HT1080 (cell line): Measurements from ENCODE around the gene SPATA46. TPM values are rescaled to one million over a fixed set of nuclear protein-coding genes. Genes with fewer than 3 reads are reported as not detected.
A peak's percentile ranks its signal among the peaks of the same experiment; 100 is the strongest.

Experiments used
- DNase-seq: peaks from one replicate; pipeline ENCODE4 v3.0.0-alpha.2; 2015; ENCODE audit warnings: low read depth
- total RNA-seq: library from RNA; depleted of rRNA; stranded (reverse); fragments of >200 nt; shearing (Covaris generic); gene quantifications from 2 replicates; pipeline ENCODE4 v1.2.3, GENCODE V29; 2014

Gene SPATA46
- total RNA-seq, 1 experiment from 2014 or later, result not detected

DNA sequence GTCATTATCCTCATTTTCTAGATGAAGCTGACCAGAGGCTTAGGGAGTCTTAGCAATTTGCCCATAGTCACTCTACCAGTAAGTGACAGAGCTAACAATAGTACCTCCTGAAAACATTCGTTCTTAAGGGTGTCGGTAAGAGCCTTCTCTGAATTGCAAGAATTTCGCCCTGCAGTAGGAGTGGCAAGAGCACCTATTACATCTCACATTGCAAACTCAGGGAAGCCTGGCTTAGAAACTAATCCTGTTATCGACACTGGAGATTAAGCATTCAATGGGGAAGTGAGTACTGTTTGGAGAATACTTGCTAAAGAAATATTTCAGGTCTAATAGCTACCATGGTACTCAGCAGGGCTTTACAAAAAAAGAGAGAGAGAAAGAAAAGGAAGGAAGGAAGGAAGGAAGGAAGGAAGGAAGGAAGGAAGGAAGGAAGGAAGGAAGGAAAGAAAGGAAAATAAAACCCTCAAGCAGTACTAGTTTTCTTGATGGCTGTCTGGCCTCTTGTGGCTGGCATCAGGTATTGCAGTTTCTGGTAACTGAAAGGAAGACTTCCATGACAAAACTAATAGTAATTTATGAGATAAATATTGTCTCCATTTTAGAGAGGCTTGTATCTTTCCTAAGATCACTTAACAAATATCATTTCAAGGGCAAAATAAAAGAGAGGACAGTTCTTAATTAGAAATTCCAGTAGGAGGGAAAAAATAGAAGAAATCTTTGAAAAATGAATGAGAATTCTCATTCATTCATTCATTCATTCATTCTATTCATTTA is 15.3 kb upstream of the SPATA46 start:
- no peak for DNase-seq

DNA sequence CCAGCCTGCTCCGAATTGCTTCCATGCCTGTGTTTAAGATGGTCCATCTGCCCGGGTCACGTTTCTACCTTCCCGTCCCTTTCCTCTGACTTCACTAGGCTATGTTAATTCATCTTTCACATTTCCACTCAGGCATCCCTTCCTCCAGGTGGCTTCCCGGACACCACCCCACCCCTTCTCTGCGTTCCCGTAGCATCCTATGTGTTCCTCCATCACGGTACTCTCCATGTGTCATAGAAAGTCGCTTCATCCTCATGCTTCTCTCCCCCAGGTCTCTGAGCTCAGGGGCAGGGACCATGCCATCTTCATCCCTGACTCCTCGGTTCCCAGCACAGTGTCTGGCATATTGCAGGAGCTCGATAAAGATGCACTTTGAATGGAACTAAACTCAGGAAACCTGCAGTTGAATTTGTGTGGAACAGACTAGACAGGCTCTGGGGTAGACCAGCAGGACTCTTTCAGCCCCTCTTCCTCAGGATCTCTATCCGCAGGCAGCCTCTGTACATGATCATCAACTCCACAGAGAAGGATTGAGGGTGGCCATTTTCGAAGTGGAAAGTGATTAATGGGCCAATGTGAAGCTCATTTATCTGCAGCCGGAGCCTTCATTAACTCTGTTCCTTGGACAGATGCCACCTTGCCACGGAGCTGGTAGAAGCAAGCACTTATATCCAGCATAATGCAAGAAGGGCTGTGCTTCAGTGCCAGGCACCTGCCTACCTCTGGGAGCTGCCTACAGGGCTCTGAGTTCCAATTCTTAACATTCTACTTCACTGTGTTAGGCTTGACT is 13.9 kb upstream of the SPATA46 start:
- no peak for DNase-seq

DNA sequence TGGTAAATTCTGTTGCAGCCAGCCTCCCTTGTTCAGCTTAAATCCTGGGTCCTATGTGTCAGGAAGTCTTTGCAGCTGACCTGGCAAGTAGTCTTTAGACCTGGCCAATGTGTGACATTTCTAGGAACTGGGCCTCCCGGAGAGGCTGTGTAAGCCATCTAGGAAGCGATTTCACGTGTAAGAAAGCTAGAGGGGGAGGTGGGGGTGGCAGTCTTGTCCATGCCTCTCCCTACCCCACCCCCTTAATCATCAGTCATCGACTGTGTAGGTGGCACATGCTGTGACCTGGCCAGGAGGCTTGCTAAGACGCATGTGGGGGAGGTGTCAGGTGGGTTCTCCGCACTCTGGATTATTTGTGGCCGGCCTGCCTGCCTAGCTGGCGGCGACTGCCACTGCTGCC is 13.3 kb upstream of the SPATA46 start:
- no peak for DNase-seq

DNA sequence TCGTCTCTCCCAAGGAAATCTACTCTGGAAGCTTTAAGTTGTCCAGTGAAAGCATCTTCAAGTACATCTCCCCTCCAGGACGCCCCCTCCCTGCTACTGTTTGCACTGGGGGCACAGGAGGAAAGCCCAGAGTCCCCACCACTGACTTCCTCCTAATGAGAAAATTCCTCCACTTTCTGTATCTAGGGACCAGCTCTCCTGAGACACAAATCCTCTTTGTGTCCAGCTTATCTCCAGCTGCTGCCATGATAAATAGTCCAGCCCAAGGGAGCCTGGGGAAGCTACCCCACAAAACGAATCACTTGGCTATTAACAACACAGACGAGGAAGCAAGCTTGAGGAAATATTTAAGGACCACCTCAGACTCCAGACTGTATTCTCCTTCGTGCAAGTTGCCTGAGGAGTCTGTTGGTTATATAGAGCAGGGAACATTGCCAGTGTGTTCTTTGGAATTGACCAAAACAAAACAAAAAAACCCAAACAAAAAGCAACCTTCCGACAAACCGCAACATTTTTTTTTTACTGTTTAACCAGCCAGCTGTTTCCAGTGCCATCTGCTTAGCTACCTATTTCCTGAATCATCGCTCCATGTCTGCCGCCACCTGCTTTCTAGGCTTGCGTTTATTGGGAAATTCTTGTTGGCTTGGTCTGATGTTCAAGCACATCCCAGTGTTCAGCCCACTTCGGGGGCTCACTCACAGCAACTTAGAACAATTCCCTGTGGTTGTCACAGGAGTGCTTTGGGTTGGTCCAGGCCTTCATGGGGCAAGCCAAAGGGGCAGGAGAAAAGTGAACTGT is 12.6 kb upstream of the SPATA46 start:
- DNase-seq, result peak; percentile 46

DNA sequence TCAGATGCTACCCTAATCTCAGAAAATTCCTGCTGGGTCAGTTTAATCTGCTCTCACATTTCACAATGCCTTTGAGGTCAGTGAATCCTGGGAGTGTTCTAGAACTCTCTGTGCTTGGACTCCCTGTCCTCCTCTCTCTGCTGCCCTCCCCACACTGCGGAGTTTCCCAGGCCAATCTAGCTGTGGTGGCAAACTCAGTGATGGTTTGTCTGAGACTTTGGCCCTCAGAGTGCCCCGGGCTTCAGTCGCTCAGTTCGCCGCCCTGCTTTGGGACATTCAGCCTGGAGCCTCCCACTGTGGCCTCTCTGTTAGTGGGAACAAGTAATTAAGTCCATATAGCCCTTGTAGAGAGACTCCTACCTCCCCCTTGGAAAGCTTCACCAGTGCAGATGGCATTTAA is 12.0 kb upstream of the SPATA46 start:
- DNase-seq, result no peak

DNA sequence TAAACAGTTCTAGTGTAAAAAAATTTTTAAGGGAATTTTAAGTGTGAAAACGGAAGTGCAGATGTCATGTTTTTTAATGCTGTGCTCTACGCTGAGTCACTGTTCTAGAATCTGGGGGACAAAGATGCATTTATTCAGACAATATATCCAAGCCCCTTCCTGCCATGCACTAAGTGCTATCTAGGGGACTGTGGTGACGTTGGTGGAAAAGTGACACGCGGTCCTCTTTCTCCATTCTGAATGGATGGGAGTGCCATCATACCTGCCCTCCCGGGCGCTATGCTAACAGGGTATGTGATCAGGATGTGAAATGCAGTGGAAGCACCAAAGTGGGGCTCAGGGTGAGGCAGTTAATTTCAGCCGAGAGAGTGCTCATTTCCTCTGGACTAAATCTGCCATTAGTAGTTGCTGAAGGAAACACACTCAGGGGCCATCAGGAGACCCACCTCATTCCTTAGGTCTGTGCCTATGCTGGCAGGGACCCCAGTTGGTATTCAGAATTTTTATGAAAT is 11.5 kb upstream of the SPATA46 start:
- no peak for DNase-seq

DNA sequence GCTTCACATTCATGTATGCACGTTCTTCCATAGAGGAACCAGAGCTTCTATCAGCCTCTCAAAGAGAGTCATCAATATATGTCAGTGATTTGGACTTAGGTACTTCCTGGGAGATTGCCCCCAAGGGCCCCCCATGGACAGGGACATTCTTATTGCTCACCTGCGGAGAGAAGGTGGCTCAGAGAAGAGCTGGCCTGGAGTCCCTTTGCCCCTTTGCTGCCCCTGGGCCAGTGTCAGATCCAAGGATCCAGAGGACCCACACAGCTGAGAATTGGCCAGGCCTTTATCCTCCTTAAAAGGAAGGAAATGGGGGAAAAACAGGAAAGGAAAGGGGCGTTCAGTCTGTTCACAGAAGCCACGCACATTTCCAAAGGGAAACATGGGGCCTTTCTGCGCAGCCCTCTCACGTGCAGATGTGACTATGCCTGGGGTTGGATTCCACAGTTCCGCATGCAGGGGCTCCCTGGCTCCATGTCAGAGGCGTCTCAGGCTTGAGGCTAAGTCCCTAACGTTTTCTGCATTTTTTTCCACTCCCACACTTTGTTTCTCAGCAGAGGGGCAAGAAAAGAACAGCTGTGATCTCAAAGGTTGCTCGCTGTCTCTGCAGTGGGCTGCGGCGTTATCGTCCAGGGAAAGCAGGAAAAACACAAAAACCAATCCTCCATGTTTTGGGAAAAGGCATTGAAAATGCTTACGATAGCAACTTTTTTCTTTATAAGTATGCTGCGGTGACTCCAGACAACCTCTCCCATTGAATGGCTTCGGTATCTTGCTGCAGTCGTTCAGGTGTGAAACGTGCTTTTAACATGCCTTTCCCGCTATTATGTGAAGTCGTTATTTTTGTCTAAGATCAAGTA is 10.8 kb upstream of the SPATA46 start:
- DNase-seq, result no peak

DNA sequence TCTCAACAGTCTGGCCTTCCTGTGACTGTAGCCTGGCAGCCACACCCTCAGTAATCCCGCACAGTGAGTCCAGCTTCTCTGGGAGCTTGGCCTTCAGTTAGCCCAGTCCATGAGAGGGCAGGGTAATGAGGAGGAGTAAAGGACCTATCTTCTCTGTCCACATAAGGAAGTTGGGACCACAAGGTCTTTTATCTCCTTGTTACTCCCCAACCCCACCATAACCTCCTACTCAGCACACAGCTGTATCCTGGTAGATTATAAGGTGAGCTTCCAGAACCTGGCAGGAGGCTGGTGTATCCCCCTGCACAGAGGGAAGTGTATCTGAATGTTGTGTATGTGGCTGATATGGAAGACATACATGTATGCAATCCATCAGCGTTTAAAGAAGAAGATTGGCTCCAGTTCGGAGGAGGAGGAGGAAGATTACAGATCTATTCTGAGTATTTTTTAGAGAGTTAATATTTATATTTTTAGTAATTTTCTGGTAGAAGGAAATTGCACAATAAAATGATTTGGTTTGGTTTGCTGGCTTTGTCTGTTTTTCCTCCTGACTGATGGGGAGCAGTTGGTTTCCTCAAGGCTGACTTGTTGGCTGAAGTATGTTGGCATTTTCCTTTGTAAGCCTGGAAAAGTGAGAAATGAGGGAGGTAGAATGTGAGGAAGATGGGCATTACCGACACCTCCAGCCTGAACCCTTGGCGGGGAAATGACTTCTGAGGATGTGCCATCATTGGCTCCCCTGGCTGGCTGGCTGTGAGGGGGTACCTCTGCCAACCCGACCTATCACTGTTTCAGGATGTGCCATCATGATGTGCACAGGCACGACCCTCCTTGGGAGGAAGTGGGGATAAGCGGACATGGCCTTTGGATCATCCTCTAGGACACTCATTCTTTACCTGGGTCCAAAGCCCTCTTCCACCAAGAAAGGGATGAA is 9.9 kb upstream of the SPATA46 start:
- DNase-seq, result no peak

DNA sequence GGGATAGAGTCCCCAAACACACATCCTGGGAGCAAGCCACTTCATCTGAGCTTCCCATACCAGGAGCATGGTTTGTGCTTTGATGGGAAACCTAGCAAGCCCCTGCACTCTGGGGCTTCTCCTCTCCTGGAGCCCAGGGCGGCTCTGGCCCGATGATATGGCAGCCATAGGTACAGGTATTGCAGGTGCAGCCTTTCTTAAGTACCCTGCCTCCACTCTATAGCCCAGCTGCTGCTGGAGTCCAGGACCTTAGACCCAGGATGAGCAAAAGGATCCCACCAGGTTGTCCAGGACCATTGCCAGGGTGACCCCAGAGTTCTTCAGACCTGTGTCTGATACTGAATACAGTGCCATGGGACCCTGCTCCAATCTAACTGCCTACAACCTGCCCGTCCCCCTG is 9.0 kb upstream of the SPATA46 start:
- no peak for DNase-seq

DNA sequence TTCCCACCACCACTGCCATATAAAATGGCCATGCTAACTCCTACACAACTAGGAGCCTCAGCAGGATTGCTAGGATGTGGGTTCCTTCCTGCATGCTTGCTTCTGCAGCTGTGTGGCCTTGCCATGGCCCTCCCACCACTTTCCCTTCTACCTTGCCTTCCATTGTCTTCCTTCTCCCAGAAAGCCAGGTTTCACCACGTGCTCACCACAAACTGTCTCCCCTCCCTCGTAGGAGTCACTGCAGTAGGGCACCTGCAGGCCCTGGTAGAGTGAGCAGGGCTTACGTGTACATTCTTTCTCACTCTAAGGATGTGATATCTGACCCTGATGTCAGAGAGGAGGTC is 8.6 kb upstream of the SPATA46 start:
- DNase-seq, result no peak

DNA sequence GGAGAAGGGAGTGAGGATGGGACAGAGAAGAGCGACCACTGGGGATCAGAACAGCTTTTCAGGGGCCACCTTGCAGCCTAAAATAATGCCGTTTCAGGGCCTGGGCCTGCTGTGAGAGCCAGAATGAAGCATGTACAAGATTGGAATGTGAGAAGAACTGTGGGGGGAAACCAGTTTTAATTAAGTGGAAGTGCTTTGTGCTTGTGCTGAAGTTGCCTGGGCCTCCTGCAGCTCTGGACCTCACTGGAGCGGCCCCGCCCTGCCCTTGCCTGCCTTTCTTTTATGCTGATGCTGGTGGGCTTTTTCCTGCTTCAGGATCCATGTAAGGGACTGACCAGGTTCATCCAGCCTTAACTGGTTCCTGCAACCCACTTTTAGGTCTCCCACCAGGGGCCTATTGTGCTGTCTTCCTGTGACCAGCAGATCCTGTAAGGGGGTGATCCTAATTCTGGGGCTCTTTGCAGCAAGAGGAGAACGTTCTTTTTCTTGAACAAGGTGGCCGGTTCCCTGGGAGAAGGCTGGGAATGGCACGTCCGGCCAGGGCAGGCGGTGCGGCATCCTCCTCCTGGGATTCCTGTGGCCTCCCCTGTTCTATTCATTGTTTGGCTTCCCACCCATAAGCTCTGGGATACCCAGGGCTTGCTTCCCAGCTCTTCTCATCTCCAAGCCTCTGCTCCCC is 8.1 kb upstream of the SPATA46 start:
- DNase-seq, result no peak

DNA sequence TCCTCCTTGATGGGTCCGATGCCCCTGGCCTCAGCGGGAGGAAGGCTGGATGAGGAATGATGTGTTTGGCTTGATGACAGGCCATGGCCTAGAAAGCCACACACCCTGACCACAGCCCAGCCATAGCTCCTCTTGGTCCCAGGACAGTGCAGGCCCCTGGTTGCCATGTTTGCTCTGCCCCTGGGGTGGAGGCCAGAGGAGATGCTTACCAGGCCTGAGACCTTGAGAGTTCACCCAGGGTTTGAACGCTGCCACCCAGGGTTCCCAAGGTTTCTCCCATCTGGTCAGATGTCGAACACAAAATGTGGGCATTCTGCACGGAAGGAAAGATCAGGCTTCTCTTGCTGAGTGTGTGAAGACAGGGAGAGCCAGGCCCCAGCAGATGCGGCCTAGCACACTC is 7.5 kb upstream of the SPATA46 start:
- no peak for DNase-seq

DNA sequence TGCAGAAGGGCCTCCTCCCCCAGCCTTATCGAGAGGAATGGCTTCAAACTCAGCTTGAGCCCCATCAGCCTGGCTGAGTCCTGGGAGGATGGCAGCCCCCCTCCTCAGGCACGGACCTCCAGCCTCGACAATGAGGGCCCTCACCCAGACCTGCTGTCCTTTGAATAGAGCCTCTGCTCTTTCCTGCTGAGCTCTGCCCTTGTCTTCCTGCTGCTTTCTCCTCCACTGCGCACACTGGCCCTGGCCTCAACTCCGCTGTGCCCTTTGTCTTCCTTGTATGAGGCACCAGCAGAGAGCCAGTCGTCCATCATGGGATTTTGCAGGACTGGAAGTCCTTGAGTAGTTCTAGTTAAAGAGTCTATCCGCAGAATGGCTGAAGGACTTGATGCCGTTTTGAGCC is 6.9 kb upstream of the SPATA46 start:
- DNase-seq, result no peak

DNA sequence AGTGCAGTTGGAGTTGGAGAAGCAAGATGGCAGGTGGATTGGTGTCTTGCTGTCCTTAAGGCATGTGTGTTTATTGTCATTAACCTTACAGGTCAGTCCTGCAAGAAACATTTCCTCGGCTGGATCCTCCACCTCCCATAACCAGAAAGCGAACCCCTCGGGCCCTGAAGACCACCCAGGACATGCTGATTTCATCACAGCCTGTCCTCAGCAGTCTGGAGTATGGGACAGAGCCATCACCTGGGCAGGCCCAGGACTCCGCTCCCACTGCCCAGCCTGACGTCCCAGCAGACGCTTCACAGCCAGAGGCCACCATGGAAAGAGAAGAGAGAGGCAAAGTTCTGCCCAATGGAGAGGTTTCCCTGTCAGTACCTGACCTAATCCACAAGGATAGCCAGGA is 6.4 kb upstream of the SPATA46 start:
- no peak for DNase-seq

DNA sequence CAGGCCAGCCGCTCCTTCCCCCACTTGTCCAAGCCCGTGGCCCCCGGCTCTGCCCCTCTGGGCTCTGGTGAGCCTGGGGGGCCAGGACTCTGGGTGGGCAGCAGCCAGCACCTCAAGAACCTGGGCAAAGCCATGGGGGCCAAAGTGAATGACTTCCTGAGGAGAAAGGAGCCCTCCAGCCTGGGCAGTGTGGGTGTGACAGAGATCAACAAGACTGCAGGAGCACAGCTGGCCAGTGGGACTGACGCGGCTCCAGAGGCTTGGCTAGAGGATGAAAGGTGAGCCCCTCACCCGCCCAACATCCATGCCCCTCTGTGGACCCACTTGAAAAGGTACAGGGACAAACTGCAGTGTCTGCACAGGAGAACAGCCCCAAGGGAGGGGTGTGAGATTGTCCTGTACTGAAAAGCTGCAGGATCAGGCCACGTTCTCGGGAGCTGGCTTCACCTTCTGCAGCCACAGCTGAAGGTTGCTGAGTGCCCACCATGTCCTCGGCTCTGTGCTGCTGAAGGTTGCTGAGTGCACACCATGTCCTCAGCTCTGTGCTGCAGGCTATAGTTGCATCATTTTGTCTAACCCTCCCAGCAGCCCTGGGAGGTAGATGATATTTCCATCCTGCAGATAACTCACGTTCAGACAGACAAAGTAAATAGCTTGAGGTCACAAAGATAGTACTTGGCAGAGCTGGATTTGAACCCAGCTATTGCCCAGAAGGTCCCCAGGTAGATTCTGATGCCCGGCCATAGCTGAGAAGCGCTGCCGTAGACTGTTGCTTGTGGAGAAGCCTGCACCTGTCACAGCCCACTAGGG is 5.5 kb upstream of the SPATA46 start:
- no peak for DNase-seq

DNA sequence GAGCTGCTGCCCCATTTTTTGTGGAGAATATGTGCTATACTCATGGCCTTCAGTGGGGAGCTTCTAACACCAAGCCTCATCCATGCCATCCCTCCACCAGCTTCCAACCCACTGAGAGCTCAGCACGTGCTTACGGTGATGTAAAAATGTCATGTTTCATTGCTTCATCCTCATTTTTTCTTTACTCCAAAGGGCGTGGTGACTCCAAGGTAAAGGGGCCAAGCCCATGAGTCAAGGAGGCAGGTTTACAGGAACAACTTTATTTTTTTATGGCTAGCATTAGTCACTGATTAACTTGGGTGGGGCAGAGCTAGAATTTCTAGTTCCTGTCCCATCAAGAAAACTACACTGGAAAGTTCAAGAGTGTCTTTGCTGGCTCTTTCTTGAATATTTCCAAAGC is 4.7 kb upstream of the SPATA46 start, which contains the start of gene C1orf226:
C1orf226 (plus strand) TSS at position 346 of the 400 bp plus-strand sequence. CDS start 174 bp downstream, outside the sequence.
- peak; percentile 44 for DNase-seq

DNA sequence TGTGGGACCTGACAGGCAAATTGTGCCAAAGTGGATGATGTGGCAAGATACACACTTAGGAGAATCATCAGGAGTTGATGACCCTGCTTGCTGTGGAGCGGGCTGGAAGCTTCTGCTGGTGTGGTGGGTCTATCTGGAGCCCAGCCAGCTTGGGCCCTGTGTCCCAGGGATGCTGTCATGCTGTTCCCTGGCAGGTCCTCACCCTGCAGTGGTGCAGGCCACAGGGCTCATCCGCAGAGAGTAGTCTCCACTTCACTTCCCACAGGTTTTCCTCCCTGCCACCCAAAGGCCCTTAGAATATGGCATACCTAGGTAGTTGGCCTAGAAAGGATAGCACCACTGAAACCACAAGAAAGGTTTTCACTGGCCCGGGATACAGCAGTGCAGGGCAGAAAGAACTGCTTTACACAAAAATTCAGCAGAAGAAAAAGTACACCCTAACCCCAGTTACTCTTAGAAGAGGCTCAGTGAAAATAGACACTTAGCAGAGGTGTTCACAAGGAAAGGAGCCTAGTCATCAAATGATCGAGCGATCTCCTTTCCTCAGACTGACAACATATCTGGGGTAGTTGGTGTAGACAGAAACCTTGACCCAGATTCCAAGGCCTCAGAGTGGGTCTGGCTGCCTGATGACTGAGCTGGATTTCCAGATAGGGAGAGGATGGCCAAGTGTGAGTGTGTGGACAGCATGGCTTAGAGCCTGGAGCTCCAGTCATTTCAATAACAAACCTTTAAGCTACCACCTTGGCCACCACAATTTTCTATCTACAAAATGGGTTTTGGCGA is 3.6 kb upstream of the SPATA46 start:
- no peak for DNase-seq
